A673 (cell line): ENCODE data around the gene KCNK5.

Experiments used
- EZH2 ChIP-seq: fragments of 200-600 bp; sonication (generic); IDR thresholded peaks from 2 replicates; pipeline ENCODE4 v1.6.1; 2017; ENCODE audit warnings: borderline replicate concordance, low read depth, mild to moderate bottlenecking, mixed read lengths, antibody characterized with exemption, low read length; ENCODE audit not compliant: poor library complexity, severe bottlenecking
- TF ChIP-seq, protein P1 (sequence below): fragments of 300-800, 200-600 bp; sonication (generic); conservative IDR thresholded peaks from 2 replicates; pipeline ENCODE4 v1.5.1; 2017; ENCODE audit warnings: low read depth, mild to moderate bottlenecking, antibody characterized with exemption, low read length, moderate library complexity, mixed read lengths

DNA sequence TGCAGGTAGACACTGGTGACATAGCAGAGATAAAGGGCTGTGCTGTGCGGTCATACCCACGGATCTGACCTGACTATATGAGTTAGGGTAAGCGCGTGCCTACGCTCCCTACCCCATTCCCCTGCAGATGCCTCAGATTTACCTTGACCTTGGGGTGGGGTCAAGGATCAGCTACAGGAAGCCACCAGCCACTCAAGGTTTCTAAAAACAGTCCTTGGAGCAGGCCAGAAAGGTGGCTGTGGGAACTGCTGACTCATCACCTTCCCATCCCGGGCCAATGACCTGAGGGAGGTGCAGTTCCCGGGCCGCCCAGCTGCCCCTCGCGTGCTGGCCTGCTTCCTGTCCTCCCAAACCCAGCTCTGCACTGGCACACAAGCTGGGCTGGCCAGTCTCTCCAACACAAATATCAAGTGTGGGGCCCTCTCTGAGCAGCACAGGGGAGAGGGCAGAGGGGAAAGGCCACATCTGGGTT, 23.0 kb downstream of the KCNK5 start:
- TF ChIP-seq, protein P1, sequence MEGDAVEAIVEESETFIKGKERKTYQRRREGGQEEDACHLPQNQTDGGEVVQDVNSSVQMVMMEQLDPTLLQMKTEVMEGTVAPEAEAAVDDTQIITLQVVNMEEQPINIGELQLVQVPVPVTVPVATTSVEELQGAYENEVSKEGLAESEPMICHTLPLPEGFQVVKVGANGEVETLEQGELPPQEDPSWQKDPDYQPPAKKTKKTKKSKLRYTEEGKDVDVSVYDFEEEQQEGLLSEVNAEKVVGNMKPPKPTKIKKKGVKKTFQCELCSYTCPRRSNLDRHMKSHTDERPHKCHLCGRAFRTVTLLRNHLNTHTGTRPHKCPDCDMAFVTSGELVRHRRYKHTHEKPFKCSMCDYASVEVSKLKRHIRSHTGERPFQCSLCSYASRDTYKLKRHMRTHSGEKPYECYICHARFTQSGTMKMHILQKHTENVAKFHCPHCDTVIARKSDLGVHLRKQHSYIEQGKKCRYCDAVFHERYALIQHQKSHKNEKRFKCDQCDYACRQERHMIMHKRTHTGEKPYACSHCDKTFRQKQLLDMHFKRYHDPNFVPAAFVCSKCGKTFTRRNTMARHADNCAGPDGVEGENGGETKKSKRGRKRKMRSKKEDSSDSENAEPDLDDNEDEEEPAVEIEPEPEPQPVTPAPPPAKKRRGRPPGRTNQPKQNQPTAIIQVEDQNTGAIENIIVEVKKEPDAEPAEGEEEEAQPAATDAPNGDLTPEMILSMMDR = no peak
- TF ChIP-seq EZH2 = no peak
